Breast epithelium (tissue), 3 donors: Measurements from ENCODE around the gene TCF7.

ENCODE experiments used
- CTCF ChIP-seq, 3 donors: fragments of 450-650 bp; IDR thresholded peaks; one replicate each; pipeline ENCODE4 v1.5.1; 2016 to 2017; ENCODE audit warnings: antibody characterized with exemption in 3 of 3, mild to moderate bottlenecking in 3 of 3, moderate library complexity in 3 of 3
- POLR2A ChIP-seq: fragments of 450-650 bp; IDR thresholded peaks from one replicate; pipeline ENCODE4 v1.6.1; 2016; ENCODE audit warnings: antibody characterized with exemption, mild to moderate bottlenecking, moderate library complexity
- POLR2AphosphoS5 ChIP-seq, 3 donors: sonication (generic); formaldehyde crosslinking; IDR thresholded peaks; one replicate each; pipeline ENCODE4 v1.6.1; 2017; ENCODE audit warnings: antibody characterized with exemption in 3 of 3

- no peak for TF ChIP-seq CTCF (IDR thresholded peaks at IDR 0.05)
- no peak for TF ChIP-seq POLR2A
- no peak for TF ChIP-seq POLR2AphosphoS5 (IDR thresholded peaks at IDR 0.05)
These were observed 63.6 kb downstream of the TCF7 start for GRCh38 chr5:134178096-134178419.
